MM.1S (cell line): ENCODE results near the gene MANSC4.
"Not testable (repeated sequence)": the region's sequence is repeated elsewhere in the genome, so short reads cannot be mapped to it uniquely, and the experiment has no call there.

Experiments
- DNase-seq: peaks from one replicate; pipeline ENCODE4 v3.0.0-alpha.2; 2015
- H2AFZ ChIP-seq: fragments of 300-600 bp; sonication (generic); 2 replicates; pipeline ENCODE4 v1.6.0; 2016; ENCODE audit warnings: antibody characterized with exemption, low read length
- H3F3A ChIP-seq: fragments of 300-600 bp; sonication (generic); 2 replicates; pipeline ENCODE4 v1.6.1; 2016; ENCODE audit warnings: mild to moderate bottlenecking, antibody characterized with exemption, low read length, moderate library complexity, mixed read lengths; ENCODE audit not compliant: insufficient read depth
- H3K27ac ChIP-seq: fragments of 300-600 bp; sonication (generic); 2 replicates; pipeline ENCODE4 v1.5.1; 2016; ENCODE audit warnings: mild to moderate bottlenecking, low read length
- H3K27me3 ChIP-seq: fragments of 300-600 bp; sonication (generic); replicated peaks from 2 replicates; pipeline ENCODE4 v1.6.0; 2016; ENCODE audit warnings: low read length; ENCODE audit not compliant: insufficient read depth
- H3K36me3 ChIP-seq: fragments of 300-600 bp; sonication (generic); replicated peaks from 2 replicates; pipeline ENCODE4 v1.6.1; 2016; ENCODE audit warnings: mild to moderate bottlenecking, low read length, mixed read lengths; ENCODE audit not compliant: insufficient read depth
- H3K4me1 ChIP-seq: fragments of 300-600 bp; sonication (generic); 2 replicates; pipeline ENCODE4 v1.6.1; 2016; ENCODE audit warnings: low read length, mixed read lengths
- H3K4me2 ChIP-seq: fragments of 300-600 bp; sonication (generic); 2 replicates; pipeline ENCODE4 v1.6.0; 2016; ENCODE audit warnings: low read depth, low read length
- H3K4me3 ChIP-seq: fragments of 300-600 bp; sonication (generic); 2 replicates; pipeline ENCODE4 v1.5.1; 2016; ENCODE audit warnings: low read length, mixed read lengths
- H3K79me2 ChIP-seq: fragments of 300-600 bp; sonication (generic); 2 replicates; pipeline ENCODE4 v1.6.1; 2016; ENCODE audit warnings: mixed run types, low read length, mixed read lengths
- H3K9ac ChIP-seq: fragments of 300-600 bp; sonication (generic); 2 replicates; pipeline ENCODE4 v1.6.1; 2016; ENCODE audit warnings: low read length, mixed read lengths
- H3K9me2 ChIP-seq: fragments of 300-600 bp; sonication (generic); replicated peaks from 2 replicates; pipeline ENCODE4 v1.6.1; 2016; ENCODE audit warnings: mild to moderate bottlenecking, low read length, mixed read lengths; ENCODE audit not compliant: insufficient read depth
- H3K9me3 ChIP-seq: fragments of 300-600 bp; sonication (generic); replicated peaks from 2 replicates; pipeline ENCODE4 v1.6.1; 2016; ENCODE audit warnings: mild to moderate bottlenecking, low read length, mixed read lengths; ENCODE audit not compliant: insufficient read depth
- H4K20me1 ChIP-seq: fragments of 300-600 bp; sonication (generic); 2 replicates; pipeline ENCODE4 v1.6.1; 2016; ENCODE audit warnings: mild to moderate bottlenecking, low read length, moderate library complexity, mixed read lengths; ENCODE audit not compliant: insufficient read depth
- CTCF ChIP-seq: fragments of 300-600 bp; sonication (generic); IDR thresholded peaks from 2 replicates; pipeline ENCODE4 v1.5.1; 2016; ENCODE audit warnings: antibody characterized with exemption, low read length, mixed read lengths
- EZH2 ChIP-seq: fragments of 300-600 bp; sonication (generic); optimal IDR thresholded peaks from 2 replicates; pipeline ENCODE3; 2017; ENCODE audit warnings: low read depth, mild to moderate bottlenecking, antibody characterized with exemption, low read length, mixed read lengths
- EZH2phosphoT487 ChIP-seq: fragments of 300-600 bp; sonication (generic); IDR thresholded peaks from 2 replicates; pipeline ENCODE4 v1.6.1; 2018; ENCODE audit warnings: antibody characterized with exemption, low read length

MANSC4 gene

GRCh38 chr12:27751386-27752047, 28.5 kb downstream of the MANSC4 start:
- Histone ChIP-seq H3K9me2 (no peaks in the 10 kb centered on the region), H3K9ac (no peak overlapping the region), H2AFZ (no peak overlapping the region), H3K4me1 (no peaks in the 10 kb centered on the region), H3K27ac (no peak overlapping the region), H3F3A (no peaks in the 10 kb centered on the region), H3K4me2 (no peak overlapping the region), H3K9me3 (no peaks in the 10 kb centered on the region), H3K4me3 (no peak overlapping the region), H3K36me3 (0 out of 2 replicates have a peak, but pooled peaks cover 5% of the 10 kb centered on the region), H3K79me2 (0 out of 2 replicates have a peak, but pooled peaks cover 4% of the 10 kb centered on the region), H4K20me1 (no peaks in the 10 kb centered on the region), H3K27me3 (no peaks in the 10 kb centered on the region)
- DNase-seq, result no peak
- TF ChIP-seq CTCF, result no peak
- no peak for TF ChIP-seq EZH2phosphoT487
- TF ChIP-seq EZH2, result no peak

DNA sequence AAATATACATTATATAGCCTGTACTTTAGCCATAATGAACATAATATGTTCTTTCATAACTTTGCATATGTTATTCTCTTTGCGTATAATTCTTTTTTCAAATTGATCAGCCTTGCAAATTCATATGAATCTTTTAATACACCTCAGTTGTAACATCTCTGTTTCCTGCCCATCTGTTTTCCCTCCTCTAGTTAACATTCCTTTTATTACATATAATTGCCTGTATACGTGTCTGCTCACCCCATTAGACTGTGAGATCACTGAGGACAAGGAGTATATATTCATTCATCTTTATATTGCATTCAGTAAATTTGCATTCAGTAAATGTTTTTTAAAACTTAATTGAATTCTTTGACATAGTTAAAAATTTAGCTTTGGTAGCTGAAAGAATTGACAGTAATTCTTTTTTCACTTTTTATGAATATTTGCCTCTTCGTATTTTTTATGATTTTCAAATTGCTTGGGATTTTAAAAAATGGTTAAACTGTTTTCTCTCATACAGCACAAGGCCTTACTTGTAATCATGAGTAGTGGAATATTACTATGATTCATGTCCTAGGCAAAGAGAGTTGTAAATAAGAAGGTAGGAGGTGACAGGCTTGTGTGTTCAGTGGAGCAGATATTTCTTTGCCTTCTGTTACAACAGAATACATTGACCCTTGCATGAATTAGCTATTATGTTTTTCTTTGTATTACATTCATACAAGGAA, 32.8 kb downstream of the MANSC4 start:
- Histone ChIP-seq H3K79me2 (0 out of 2 replicates have a peak, but pooled peaks cover 4% of the 10 kb centered on the region), H3K27me3 (no peaks in the 10 kb centered on the region), H3K9ac (no peak overlapping the region), H3K36me3 (no peaks in the 10 kb centered on the region), H3K27ac (no peak overlapping the region), H3K4me1 (no peaks in the 10 kb centered on the region), H3K9me3 (no peaks in the 10 kb centered on the region), H3F3A (no peaks in the 10 kb centered on the region), H3K4me2 (no peak overlapping the region), H3K4me3 (no peak overlapping the region), H2AFZ (no peak overlapping the region), H3K9me2 (no peaks in the 10 kb centered on the region), H4K20me1 (no peaks in the 10 kb centered on the region)
- no peak for DNase-seq
- TF ChIP-seq EZH2phosphoT487 (no peak), EZH2 (no peak), CTCF (no peak)

DNA sequence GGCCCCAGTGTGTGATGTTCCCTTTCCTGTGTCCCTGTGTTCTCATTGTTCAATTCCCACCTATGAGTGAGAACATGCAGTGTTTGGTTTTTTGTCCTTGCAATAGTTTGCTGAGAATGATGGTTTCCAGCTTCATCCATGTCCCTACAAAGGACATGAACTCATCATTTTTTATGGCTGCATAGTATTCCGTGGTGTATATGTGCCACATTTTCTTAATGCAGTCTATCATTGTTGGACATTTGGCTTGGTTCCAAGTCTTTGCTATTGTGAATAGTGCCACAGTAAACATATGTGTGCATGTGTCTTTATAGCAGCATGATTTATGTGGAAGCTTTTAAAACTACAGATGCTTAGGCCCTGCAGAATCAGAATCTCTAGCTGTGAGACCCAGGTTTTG, 34.3 kb downstream of the MANSC4 start:
- H3K36me3 ChIP-seq, DNase-seq, H3K27me3 ChIP-seq, H3F3A ChIP-seq, H3K4me2 ChIP-seq, H3K9me2 ChIP-seq, H3K9me3 ChIP-seq, H3K27ac ChIP-seq, H3K9ac ChIP-seq, H3K79me2 ChIP-seq, H2AFZ ChIP-seq, H4K20me1 ChIP-seq, H3K4me3 ChIP-seq, H3K4me1 ChIP-seq: not testable (repeated sequence)

GRCh38 chr12:27743601-27744000, 36.4 kb downstream of the MANSC4 start:
- peaks cover 2% of the 10 kb centered on the region; the same call in 1 of the 2 replicates for H3K36me3 ChIP-seq
- DNase-seq, result no peak
- H3K9me2 ChIP-seq, result no peaks in the 10 kb centered on the region
- no peaks in the 10 kb centered on the region for H3K4me1 ChIP-seq
- no peaks in the 10 kb centered on the region for H3K27me3 ChIP-seq
- H3K9ac ChIP-seq, result no peak overlapping the region
- no peaks in the 10 kb centered on the region for H3F3A ChIP-seq
- no peak overlapping the region for H2AFZ ChIP-seq
- H3K9me3 ChIP-seq, result no peaks in the 10 kb centered on the region
- no peaks in the 10 kb centered on the region for H4K20me1 ChIP-seq
- no peak overlapping the region for H3K4me3 ChIP-seq
- no peak overlapping the region for H3K27ac ChIP-seq
- H3K4me2 ChIP-seq, result no peak overlapping the region
- H3K79me2 ChIP-seq, result 0 out of 2 replicates have a peak, but pooled peaks cover 1% of the 10 kb centered on the region
- TF ChIP-seq EZH2, result no peak
- no peak for TF ChIP-seq CTCF
- no peak for TF ChIP-seq EZH2phosphoT487

DNA sequence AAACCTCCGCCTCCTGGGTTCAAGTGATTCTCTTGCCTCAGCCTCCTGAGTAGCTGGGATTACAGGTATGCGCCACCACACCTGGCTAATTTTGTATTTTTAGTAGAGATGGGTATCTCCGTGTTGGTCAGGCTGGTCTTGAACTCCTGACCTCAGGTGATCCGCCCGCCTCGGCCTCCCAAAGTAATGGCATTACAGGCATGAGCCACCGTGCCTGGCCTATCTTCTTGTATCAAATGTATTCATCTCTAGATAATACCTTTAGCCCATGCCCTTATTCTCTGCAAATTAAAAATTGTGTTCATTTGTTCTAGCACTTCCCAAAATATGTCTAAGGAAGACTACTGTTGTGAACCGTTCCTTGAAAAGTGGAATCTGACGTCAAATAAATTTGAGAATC, 45.7 kb downstream of the MANSC4 start:
- not testable (repeated sequence) for H3K9ac ChIP-seq, H2AFZ ChIP-seq, H3K4me2 ChIP-seq, H3K4me1 ChIP-seq, H3K9me3 ChIP-seq, H3K4me3 ChIP-seq, DNase-seq, H3K79me2 ChIP-seq, H3K27me3 ChIP-seq, H3K27ac ChIP-seq, H4K20me1 ChIP-seq, H3K9me2 ChIP-seq, H3F3A ChIP-seq
- peaks cover 11% of the 10 kb centered on the region; the same call in 1 of the 2 replicates for H3K36me3 ChIP-seq
